Fibroblast of skin of left quadriceps (primary cell): ENCODE measurements around the gene CD300LG.
"Not testable (repeated sequence)": the region's sequence is repeated elsewhere in the genome, so short reads cannot be mapped to it uniquely, and the experiment has no call there.

Source experiments
- DNase-seq, 2 experiments: peaks; one replicate each; pipeline ENCODE4 v3.0.0-alpha.2; 2013; ENCODE audit warnings: low read depth in 2 of 2

CD300LG gene

DNA sequence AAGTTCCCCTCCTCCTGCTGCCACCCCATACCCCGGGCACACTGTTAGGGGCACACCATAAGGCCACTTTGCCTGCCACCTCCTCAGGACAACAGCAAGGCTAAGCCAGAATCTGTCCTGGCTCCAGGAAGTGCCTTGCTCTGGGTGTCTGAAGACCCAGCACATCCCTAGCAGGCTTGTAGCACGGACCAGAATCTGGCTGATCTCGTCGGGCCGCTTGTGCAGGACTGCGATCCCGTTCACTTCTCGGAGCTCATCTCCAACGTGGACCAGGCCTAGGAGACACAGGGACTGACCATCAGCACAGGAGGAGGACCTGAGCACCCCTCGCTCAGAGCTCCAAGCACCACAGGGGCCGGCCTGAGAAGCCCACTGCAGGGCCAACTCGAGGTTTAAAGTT is 21.4 kb upstream of the CD300LG start:
- no peak for DNase-seq

DNA sequence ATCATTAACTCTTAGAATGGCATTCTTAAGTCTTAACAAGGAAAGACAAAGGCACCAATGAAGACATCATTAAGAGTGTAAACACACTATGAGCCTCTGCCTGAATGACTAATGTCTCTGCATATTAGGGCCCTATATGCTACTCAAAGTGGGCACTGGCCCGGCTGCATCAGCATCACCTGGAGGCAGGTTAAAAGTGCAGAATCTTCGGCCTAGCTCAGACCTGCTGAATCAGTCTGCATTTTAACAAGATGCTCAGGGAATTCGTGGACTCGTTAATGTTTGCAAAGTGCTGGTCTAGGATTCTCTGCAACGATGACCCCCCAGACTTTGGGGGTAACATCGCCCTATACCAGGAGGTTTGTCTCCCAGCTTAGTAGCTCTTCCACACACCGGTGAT is 20.8 kb upstream of the CD300LG start:
- DNase-seq: no peak

DNA sequence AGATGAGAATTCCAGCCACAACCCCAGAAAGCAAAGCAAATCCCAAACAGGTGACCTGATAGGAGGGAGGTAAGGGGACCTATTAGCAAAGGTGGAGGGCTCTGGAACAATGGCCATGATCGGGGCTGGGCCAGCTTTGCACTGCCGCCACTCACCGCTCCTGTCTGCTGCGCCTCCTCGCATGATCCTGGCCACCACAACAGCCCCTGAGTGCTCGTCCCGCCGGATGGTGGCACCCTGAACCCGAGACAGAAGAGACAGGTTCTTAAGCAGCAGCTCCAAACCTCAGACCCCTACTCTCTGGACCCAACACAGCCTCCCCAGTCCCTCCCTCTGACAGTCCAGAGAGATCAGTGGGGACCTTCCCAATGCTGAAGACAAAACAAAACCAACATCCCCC is 19.4 kb upstream of the CD300LG start:
- DNase-seq: no peak

DNA sequence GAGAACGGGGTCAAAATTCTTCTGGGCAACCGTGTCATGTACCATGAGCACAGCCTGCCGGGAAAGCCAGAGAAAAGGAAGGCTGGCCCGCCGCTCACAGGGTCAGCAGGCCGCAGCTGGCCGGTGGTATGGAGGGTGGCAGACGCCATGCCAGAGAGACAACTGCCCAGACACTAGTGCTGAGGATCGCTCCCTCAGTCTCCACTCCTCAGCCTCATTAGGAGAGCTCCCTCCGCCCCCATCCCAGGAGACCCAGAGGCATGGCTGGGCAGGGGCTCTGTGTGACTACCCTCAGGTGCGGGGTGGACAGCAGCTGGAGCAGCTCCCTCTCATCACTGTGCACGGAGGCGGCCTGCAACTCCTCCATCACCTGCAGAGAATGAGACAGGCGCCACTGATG is 17.2 kb upstream of the CD300LG start:
- no peak for DNase-seq

DNA sequence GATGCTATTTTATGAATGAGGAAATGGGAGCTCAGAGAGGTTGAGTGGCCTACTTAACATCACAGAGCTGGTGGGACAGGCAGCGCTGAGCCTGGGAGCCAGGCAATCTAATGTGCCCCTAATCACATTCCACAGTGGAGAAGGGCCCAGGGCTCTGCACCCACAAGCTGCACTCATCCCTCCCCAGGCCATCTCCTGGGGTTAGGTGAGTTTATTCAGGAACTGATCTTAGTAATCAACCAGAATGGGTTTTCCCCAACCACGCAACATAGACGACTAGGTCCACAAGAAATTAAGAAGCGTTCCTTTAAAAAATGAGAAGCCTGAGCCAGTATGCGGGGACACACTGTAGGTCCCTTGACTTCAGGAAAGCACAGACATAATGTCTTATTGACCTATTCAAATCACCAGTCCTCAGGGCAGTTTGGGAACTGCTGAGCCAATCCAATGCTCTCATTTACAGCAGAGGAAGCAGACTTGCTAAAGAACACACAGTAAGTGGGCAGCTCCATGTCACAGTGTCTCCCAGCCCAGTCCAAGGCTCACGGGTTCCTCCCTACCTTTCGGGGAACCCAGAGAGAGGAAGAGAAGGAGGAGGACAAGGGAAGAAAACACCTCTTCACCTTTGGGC is 16.4 kb upstream of the CD300LG start:
- no peak for DNase-seq

DNA sequence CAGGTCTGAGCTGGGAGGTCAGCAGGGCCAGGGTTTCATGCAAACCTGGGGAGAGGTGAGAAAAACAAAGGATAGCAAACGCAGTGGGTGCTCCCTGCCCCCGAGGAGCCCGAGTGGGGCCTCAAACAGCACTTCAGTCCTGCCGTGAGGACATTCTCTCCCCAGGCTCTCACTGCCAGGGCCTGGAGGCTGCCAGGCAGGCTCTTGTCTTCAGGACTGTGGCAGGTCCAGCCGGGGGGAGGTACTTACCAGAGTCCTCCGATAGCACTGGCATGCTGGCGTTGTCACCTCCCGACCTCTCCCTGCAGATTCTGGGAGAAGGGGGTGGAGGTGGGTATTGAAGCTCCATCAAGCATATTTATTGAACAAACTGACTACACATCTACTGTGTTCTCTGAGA is 15.3 kb upstream of the CD300LG start:
- DNase-seq: no peak

DNA sequence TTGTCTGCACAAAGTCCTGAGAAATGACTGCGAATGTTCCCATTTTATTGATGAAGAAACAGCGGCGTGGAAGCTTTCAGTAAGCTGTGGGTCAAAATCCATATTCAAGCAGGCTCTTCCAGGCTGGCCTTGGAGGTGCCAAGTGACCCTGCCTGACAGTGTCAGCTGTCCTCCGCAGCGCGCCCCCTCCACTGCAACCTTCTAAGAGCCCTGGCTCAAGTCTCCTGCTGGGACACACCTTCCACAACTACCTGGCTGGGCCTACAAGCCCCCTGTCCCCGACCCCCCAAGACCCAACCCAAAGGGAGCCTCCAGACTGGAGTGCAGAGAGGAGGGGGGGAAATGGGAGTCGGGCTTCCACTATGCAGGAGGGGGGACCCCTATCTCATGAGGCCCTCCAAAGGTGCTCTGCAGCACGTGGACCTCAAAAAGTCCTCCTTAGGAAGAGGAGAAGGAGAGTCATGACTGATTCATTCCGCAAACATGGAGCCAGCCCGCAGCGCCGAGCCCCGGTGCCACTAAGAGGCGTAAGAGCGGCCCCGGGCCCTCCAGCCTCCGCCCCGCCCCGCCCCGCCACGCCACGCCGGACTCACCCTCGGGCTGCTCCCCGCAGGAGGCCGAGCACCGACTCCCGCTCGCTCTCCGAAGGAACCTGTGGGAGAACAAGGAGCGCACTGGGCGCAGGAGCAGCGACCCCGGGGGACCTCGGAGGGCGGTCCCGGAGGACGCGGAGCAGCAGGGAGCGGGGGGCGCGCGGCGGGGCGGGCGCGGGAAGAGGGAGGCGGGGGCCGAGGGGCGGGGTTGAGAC is 14.6 kb upstream of the CD300LG start:
- peak in 1 of 2 experiments; percentile 30 for DNase-seq

DNA sequence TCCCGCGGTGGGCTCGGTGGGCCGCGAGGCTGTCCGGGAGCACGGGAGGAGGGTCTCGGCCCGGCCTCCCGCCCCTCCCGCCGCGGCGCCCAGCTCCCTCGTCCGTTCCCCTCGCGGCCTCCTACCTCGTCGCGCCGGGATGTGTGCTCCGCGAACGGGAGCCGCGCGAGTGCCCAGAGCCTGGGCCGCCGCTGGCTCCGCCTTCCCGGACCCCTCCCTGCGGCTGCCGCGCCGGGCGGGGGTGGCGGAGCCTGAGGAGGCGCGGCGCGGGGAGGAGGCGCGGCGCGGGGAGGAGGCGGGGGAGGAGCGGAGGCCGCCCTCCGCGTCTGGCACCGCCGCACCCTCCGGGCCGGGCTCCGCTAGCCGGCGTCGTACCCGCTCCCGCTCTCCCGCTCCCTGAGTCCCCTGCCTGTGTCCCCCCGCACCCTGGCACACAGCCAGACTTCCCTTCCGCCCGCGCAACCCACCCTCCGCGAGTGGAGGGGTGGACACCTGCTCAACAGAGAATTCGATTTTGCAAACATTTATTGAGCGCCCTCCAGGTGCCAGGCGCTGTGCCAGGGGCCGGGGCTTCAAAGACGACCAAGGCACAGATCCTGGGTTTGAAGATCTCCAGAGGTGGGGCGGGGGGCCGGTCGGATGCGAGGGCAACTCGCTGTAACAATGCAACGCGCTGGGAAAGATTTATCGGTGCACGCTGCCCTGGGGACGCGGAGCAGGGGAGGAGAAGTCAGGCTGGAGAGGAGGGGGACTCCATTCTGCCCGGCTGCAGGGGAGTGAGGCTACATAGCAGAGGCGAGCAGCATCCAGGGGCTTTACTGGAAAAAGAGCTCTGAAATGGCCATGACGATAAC is 13.8 kb upstream of the CD300LG start, which contains the start of gene MPP3:
MPP3 (minus strand) TSS at position 171 of the 854 bp plus-strand sequence. CDS start 1,240 bp downstream, outside the sequence.
- DNase-seq: peak; percentile 50

DNA sequence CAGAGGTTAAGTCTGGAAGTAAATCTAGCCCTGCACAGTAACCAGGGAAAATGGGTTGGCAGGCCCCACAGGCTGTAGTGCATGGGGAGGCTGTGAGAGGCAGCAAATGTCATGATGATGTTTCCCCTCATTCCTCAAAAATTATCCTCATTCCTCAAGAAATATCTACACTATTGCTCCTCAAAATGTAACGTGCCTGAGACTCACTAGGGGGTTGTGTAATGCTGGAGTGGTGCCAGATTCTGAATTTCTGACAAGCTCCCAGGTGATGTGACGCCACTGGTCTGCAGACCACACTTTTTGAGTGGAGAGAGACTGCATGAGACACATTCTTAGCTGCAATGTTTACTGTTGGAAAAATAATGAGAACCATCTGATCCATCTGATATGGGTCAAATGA is 12.9 kb upstream of the CD300LG start:
- DNase-seq: peak; percentile 53 to 57

DNA sequence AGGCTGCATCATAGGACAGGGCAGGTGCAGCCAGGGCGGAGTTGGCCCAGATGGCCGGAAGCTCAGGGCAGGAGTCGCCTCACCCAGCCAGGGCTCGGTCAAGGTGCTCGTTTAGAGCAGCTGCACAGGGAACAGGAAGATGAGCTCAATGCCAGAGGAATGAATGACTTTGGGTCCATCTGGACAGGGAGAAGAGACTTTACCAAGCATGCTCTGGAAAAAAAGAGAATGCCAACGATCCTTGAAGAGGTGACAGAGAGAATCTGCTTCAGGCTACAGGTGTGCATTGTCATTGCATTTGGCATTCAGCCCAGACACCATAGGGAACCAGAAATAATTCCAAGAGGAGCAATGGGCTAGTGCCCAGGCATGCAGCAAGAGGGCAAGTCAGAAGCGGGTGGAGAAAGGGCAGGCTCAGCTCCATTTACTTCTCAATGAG is 7.3 kb upstream of the CD300LG start:
- DNase-seq: no peak

DNA sequence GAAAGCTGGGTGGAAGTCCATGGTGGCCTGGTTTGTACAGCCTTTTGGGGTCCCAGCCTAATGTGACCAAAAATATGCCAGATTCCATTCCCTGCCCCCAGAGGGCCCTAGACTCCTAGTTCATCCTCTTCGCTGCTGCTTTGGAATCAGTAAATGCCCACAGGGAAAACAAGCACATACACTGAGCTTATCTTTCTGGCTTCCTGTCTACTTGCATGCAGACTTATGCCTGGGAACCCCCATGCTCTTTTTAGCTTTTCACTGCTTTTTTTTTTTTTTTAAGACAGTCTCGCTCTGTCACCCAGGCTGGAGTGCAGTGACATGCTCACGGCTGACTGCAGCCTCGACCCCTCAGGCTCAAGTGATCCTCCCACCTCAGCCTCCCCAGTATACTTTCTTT is 6.2 kb upstream of the CD300LG start:
- no peak for DNase-seq

DNA sequence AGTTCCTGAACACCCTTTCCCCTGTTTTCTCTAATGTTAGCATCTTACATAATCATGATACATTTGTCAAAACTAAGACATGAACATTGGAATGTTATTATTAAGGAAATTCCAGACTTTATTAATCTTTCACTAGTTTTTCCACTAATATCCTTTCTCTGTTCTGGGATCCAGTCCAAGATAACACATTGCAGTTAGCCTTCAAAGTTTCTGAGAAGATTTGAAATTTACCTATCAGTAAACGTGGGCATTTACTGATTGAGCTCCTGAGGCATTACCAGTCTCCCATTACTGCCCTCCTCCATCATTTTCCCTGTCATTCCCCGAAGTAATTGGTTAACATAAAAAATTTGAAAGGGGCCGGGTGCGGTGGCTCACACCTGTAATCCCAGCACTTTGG is 5.7 kb upstream of the CD300LG start:
- DNase-seq: no peak

DNA sequence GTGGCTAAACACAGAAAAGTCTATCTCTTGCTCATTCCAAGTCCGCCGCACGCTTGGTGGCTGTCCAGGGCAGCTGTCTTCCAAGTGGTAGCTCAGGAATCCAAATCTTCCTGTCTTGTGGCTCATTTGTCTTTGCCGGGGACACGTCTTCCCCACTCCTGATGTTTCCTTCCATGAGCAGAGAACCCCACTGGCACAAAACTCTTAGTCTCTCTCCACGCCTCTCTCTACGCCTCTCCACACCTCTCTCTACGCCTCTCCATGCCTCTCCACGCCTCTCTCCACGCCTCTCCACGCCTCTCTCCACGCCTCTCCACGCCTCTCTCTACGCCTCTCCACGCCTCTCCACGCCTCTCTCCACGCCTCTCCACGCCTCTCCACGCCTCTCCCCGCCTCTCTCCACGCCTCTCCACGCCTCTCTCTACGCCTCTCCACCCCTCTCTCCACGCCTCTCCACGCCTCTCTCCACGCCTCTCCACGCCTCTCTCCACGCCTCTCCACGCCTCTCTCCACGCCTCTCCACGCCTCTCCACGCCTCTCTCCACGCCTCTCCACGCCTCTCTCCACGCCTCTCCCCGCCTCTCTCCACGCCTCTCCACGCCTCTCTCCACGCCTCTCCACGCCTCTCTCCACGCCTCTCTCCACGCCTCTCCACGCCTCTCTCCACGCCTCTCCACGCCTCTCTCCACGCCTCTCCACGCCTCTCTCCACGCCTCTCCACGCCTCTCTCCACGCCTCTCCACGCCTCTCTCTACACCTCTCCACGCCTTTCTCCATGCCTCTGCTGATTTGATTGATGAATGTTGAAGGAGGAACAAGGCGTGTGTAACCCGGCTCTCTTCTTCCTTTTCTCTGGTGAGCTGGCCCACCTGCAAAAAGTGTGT is 4.6 kb upstream of the CD300LG start:
- DNase-seq: not testable (repeated sequence)

DNA sequence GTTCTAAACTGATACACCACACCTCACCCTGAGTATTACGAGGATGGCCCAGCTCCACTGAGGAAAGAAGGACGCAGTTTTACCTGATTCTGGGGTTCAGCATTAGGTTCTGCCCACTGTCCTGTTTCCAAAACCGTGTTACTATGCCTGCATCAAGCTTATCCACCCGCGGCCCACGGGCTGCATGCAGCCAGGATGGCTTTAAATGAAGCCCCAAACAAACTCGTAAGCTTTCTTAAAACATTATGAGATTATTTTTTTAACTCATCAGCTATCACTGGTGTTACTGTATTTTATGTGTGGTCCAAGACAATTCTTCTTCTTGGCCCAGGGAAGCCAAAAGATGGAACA is 4.0 kb upstream of the CD300LG start:
- no peak for DNase-seq

DNA sequence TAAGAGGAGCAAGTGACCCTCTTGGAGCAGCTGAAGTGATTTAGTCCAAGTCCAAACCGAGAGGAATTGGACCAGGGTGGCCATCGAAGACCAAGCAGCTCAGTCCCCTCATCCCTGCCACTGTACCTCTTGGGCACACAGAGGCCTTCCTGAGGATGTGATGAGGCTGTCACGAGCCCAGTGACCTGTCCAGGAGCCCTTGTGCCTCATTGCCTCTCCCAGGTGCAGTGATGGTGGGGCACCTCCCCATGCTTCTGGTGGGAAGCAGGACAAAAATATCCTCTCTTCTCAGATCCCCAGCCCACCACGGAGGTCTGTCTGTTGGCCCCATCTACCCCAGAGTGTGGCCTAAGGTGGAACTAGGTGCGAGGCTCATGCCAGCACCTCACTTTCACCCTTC is 2.7 kb upstream of the CD300LG start:
- DNase-seq: no peak

DNA sequence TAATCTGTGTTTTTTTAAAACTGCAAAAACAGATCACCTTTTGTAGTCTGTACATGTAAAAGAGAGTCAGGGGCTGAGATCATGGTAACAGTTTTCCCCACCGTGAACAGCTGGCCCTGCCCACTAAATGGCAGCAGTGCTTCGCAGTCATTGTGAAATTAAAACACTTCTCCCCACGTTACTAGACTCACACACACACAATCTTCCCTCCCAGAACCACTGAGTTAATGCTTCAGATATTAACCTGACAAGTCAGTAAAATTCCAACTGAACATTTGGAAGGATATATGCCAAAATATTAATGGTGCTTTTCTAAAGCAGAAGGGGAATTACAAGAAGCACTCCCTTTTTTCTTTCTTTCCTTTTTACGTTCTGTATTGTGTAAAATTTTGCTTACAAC is 1.2 kb upstream of the CD300LG start:
- no peak for DNase-seq

DNA sequence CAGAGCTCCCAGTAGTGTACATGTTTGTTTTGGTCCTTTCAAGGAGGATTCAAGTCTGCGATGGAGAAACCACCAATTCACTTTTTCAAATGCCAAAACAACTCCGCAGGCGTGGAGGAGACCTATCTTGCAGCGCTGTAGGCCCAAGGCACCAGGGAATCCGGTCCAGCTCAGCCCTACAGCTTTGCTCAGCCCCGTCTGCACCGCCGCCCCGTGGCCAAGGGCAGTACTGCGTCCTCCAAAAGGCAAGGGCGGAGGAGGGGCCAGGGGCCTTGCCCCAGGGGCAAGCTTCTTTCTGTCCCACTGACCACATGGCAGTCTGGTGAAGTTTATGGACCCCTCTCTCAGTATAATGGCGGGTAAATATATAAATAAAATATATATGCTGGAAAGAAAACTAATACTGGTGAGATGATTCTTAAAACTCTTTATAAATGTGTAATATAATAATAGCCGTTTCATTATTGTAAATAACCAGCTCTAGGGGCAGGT is 709 bp upstream of the CD300LG start:
- DNase-seq: peak; percentile 32 to 37

DNA sequence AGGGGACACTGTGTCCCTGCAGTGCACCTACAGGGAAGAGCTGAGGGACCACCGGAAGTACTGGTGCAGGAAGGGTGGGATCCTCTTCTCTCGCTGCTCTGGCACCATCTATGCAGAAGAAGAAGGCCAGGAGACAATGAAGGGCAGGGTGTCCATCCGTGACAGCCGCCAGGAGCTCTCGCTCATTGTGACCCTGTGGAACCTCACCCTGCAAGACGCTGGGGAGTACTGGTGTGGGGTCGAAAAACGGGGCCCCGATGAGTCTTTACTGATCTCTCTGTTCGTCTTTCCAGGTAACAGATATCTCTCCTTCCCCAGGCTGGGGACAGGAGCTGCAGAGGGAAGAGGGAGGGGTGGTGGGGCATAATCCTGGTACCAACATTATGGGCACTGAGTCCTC is 1.6 kb downstream of the CD300LG start:
- no peak for DNase-seq

DNA sequence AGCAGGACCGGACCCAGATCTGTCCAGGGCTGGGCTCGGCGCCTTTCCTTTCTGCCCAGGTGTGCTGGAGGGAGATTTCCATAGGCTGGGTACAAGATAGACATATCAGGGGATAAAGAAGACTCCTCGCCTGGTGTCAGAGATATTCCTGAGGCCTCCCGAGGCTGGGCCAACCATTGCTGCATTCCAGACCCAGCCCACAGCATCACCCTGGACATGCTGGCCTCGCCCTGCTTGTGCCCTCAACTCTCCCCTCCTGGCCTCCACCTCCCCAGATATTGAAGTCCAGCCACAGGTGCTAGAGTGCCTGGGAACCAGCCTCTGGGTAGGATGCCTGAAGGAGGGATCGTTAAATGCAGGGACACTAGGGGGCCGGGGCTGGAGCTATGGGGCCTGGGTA is 2.1 kb downstream of the CD300LG start:
- DNase-seq: no peak

DNA sequence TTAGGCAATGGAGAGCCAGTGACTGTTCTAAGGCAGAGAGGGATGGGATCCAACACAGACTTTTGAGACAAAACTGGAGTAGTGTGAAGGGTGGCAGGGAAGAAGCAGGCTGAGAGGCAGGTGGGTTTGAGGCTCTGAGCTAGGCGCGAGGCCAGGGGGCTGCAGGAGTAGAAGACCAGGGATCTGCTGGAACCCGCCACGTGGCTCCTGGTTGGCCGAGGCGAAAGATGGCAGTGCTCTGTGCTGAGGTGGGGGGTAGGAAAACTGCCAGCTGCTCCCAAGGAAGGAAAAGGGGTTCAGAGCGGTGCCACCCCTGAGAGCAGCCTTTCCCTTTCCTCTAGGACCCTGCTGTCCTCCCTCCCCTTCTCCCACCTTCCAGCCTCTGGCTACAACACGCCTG is 5.6 kb downstream of the CD300LG start:
- no peak for DNase-seq

DNA sequence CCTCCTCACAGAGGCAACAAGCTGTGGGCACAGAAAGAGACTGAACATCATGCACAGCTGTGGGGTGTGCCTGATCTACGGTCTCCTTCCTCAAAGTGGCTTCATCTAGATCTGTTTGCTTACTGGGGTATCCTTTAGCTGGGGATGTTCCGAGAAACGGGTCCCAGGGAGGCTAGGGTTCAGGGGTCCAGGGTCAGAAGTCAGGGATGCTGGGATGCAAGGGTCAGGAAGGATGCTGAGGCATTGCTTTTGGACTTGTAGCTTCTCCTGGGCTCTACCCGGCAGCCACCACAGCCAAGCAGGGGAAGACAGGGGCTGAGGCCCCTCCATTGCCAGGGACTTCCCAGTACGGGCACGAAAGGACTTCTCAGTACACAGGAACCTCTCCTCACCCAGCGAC is 6.6 kb downstream of the CD300LG start:
- no peak for DNase-seq
